GM12878 (cell line): Measurements from ENCODE around the gene CRTC2. TPM values are rescaled to one million over a fixed set of nuclear protein-coding genes. Genes with fewer than 3 reads are reported as not detected.

Source experiments
- ATAC-seq: fragments of 200-7000 bp; cut with Tn5 transposase; 3 replicates; pipeline ENCODE4 v1.9.1; 2020; ENCODE audit warnings: mild to moderate bottlenecking, moderate library complexity
- BruUV-seq: library from RNA; stranded (reverse); fragments of 400-500 nt; replicated peaks from 2 replicates; lab custom pipeline; 2021; lab: Mats Ljungman, UMichigan
- CTCF ChIA-PET: fragments of 300-600 bp; sonication (Branson Sonifier 250); formaldehyde crosslinking; extraction: SDS; loops from one replicate; lab custom pipeline; 2021; ENCODE audit warnings: inconsistent platforms; lab: Yijun Ruan, JAX
- POLR2A ChIA-PET: fragments of 350-600 bp; formaldehyde crosslinking; extraction: SDS; loops from one replicate; lab custom pipeline; 2021; ENCODE audit warnings: inconsistent platforms; lab: Charles Lee
- RAD21 ChIA-PET: fragments of 300-600 bp; sonication (Branson Sonifier 250); formaldehyde crosslinking; loops from one replicate; lab custom pipeline; 2023; ENCODE audit warnings: antibody characterized with exemption; ENCODE audit not compliant: unreplicated experiment; lab: Charles Lee
- SMC1A ChIA-PET: fragments of 300-600 bp; sonication (Branson Sonifier 250); formaldehyde crosslinking; loops from one replicate; lab custom pipeline; 2023; ENCODE audit not compliant: unreplicated experiment, uncharacterized antibody; lab: Charles Lee
- DNase-seq: peaks from one replicate; pipeline ENCODE4 v3.0.0-alpha.2; 2011; ENCODE audit warnings: low read depth, low spot score
- FAIRE-seq: peaks from 3 replicates; lab custom pipeline; 2011; peaks lifted over from hg19 to GRCh38; lab: Jason Lieb, UNC
- H2AFZ ChIP-seq: 2 replicates; pipeline ENCODE4 v1.6.0; 2011; ENCODE audit warnings: low read depth, low read length, control low read depth; ENCODE audit not compliant: control insufficient read depth
- H3K27ac ChIP-seq: 2 replicates; pipeline ENCODE4 v1.5.1; 2011; ENCODE audit warnings: control low read depth; ENCODE audit not compliant: control insufficient read depth, insufficient read depth
- H3K27me3 ChIP-seq, 2 experiments: replicated peaks in 1 of 2; 2 replicates each; pipeline versions ENCODE4 v1.6.0 to v1.6.1; 2011; ENCODE audit warnings: low read length in 1 of 2; ENCODE audit not compliant: control insufficient read depth in 2 of 2, insufficient read depth in 2 of 2
- H3K36me3 ChIP-seq, 2 experiments: 2 replicates each; pipeline ENCODE4 v1.5.1; 2011; ENCODE audit warnings: low read length in 1 of 2; ENCODE audit not compliant: control insufficient read depth in 2 of 2, insufficient read depth in 2 of 2
- H3K4me1 ChIP-seq: 2 replicates; pipeline ENCODE4 v1.6.1; 2011; ENCODE audit warnings: mild to moderate bottlenecking, low read length, moderate library complexity, mixed read lengths; ENCODE audit not compliant: control insufficient read depth, insufficient read depth
- H3K4me2 ChIP-seq: 2 replicates; pipeline ENCODE4 v1.6.0; 2011; ENCODE audit warnings: control low read depth; ENCODE audit not compliant: control insufficient read depth, insufficient read depth
- H3K4me3 ChIP-seq: fragments of 200-600 bp; sonication (generic); 2 replicates; pipeline ENCODE4 v1.5.1; 2016
- H3K79me2 ChIP-seq: 2 replicates; pipeline ENCODE4 v1.6.0; 2011; ENCODE audit warnings: low read length; ENCODE audit not compliant: control insufficient read depth, insufficient read depth
- H3K9ac ChIP-seq: 2 replicates; pipeline ENCODE4 v1.8.0; 2011; ENCODE audit warnings: low read length, control low read depth, mixed read lengths; ENCODE audit not compliant: control insufficient read depth, insufficient read depth
- H3K9me3 ChIP-seq: replicated peaks from 3 replicates; pipeline ENCODE4 v1.5.1; 2011; ENCODE audit warnings: mild to moderate bottlenecking, low read length; ENCODE audit not compliant: control insufficient read depth, insufficient read depth
- H4K20me1 ChIP-seq: 2 replicates; pipeline ENCODE4 v1.6.0; 2011; ENCODE audit not compliant: control insufficient read depth, insufficient read depth
- BHLHE40 ChIP-seq, 2 experiments: fragments of 450-650 bp in 1 of 2; IDR thresholded peaks; 2 replicates each; pipeline ENCODE4 v1.6.1; 2011 to 2017; ENCODE audit warnings: low read depth in 2 of 2, borderline replicate concordance in 1 of 2, improper control_type of control experiment in 1 of 2, low read length in 1 of 2, mild to moderate bottlenecking in 1 of 2
- CHD2 ChIP-seq: IDR thresholded peaks from 2 replicates; pipeline ENCODE4 v1.6.1; 2011; ENCODE audit warnings: low read depth, low read length, improper control_type of control experiment, borderline replicate concordance
- CHD4 ChIP-seq: fragments of 200-600 bp; sonication (generic); IDR thresholded peaks from 2 replicates; pipeline ENCODE4 v1.6.1; 2016; ENCODE audit warnings: mild to moderate bottlenecking
- E4F1 ChIP-seq: fragments of 450-650 bp; IDR thresholded peaks from 2 replicates; pipeline ENCODE4 v1.6.1; 2018; ENCODE audit warnings: borderline replicate concordance, mild to moderate bottlenecking; ENCODE audit not compliant: partially characterized antibody
- ESRRA ChIP-seq: IDR thresholded peaks from 2 replicates; pipeline ENCODE4 v1.6.1; 2012; ENCODE audit warnings: mild to moderate bottlenecking, low read length, improper control_type of control experiment
- FOXM1 ChIP-seq: IDR thresholded peaks from 2 replicates; pipeline ENCODE4 v1.6.1; 2012; ENCODE audit warnings: low read depth, mild to moderate bottlenecking, inconsistent platforms, low read length, moderate library complexity
- PML ChIP-seq: IDR thresholded peaks from 2 replicates; pipeline ENCODE4 v1.6.1; 2012; ENCODE audit warnings: low read length, inconsistent platforms
- POLR2AphosphoS5 ChIP-seq: IDR thresholded peaks from 2 replicates; pipeline ENCODE4 v1.6.1; 2011; ENCODE audit warnings: mild to moderate bottlenecking, low read length, inconsistent platforms
- POU2F2 ChIP-seq: IDR thresholded peaks from 3 replicates; pipeline ENCODE4 v1.6.1; 2011; ENCODE audit warnings: low read depth, mild to moderate bottlenecking, low read length, borderline replicate concordance
- RELA ChIP-seq: fragments of 450-650 bp; IDR thresholded peaks from 2 replicates; pipeline ENCODE4 v1.8.0; 2014; ENCODE audit warnings: borderline replicate concordance; ENCODE audit not compliant: partially characterized antibody
- ZBTB33 ChIP-seq: fragments of 450-650 bp; IDR thresholded peaks from 2 replicates; pipeline ENCODE4 v1.6.1; 2017; ENCODE audit warnings: mild to moderate bottlenecking
- ZBTB40 ChIP-seq: fragments of 450-650 bp; IDR thresholded peaks from 2 replicates; pipeline ENCODE4 v1.6.1; 2016; ENCODE audit warnings: mild to moderate bottlenecking, moderate library complexity, borderline replicate concordance
- ZNF622 ChIP-seq: fragments of 450-650 bp; IDR thresholded peaks from 2 replicates; pipeline ENCODE4 v1.6.1; 2017; ENCODE audit warnings: mild to moderate bottlenecking, inconsistent platforms
- WGBS: methylation state at CpG from one replicate; pipeline ENCODE4 v1.1.6; 2016; ENCODE audit warnings: low lambda C conversion rate; ENCODE audit not compliant: insufficient replicate concordance, insufficient coverage; ENCODE audit errors: missing lambda C conversion rate; 5-methylcytosine and 5-hydroxymethylcytosine counted together
- in situ Hi-C: fragments of 300-500 bp; cut with MboI; formaldehyde crosslinking; loops from 9 replicates; pipeline ENCODE4 v1.14.3; 2018; ENCODE audit warnings: mixed read lengths
- intact Hi-C: fragments of 100-400 bp; cut with micrococcal nuclease; formaldehyde crosslinking; loops from one replicate; pipeline ENCODE4 v1.14.2; 2022; ENCODE audit not compliant: unreplicated experiment
- polyA plus RNA-seq, 11 experiments: library from polyadenylated mRNA; depleted of rRNA in 4 of 11; unstranded in 6 of 11; stranded (reverse) in 5 of 11; fragments of >200 nt; fragmentation: Nextera tagmentation in 4 of 11; fragmentation: Illumina TruSeq in 1 of 11; extraction: Ambion mirVana in 4 of 11; extraction: Trizol in 1 of 11; gene quantifications; 1 replicate in 1 of 11; 2 replicates in 10 of 11; pipeline versions ENCODE4 v1.2.1 to v1.2.3, GENCODE V29; 2011 to 2016; ENCODE audit warnings: inconsistent platforms in 2 of 11, missing spikeins in 2 of 11, low read depth in 1 of 11
- total RNA-seq, 4 experiments: library from RNA; depleted of rRNA in 3 of 4; stranded (reverse); fragments of >200 nt in 3 of 4; fragmentation: Illumina TruSeq in 1 of 4; extraction: Trizol in 1 of 4; gene quantifications; 2 replicates each; pipeline versions ENCODE4 v1.2.1 to v1.2.3, GENCODE V29; 2013 to 2021

CRTC2 gene
- total and polyA plus RNA-seq, 10 of the 15 experiments (the other 5 are each of a cell fraction or from before 2014, with no cell fraction given) = 5.1 to 57.9 (median 32.7) TPM

- ChIA-PET CTCF (interaction anchor here (0.7 to 4.8 kb wide), 18 partner anchors 10 to 435 kb away, joined by 3 to 54 read pairs (median 7); partner anchors contain the start of genes CREB3L4, CRTC2, GATAD2B and JTB), POLR2A (interaction anchor here (0.6 to 5.3 kb wide), 17 partner anchors 9 to 312 kb away, joined by 3 to 83 read pairs (median 4); partner anchors contain the start of genes CHTOP, CREB3L4, GATAD2B and JTB), RAD21 (interaction anchor here (0.7 to 4.9 kb wide), 26 partner anchors 11 to 1010 kb away, joined by 3 to 55 read pairs (median 4); partner anchors contain the start of genes CREB3L4, CRTC2, GATAD2B and JTB), SMC1A (interaction anchor here (0.7 to 4.5 kb wide), 19 partner anchors 10 to 161 kb away, joined by 3 to 59 read pairs (median 5); partner anchors contain the start of genes CREB3L4, GATAD2B, JTB and RAB13)
- Histone ChIP-seq H4K20me1 (no peaks in the 10 kb centered on the region), H3K4me2 (peak overlapping the region; percentile 100), H3K4me3 (peak overlapping the region; percentile 100), H2AFZ (peak overlapping the region; percentile 62), H3K27me3 (no peaks in the 10 kb centered on the region), H3K79me2 (peaks cover 28% of the 10 kb centered on the region), H3K9me3 (no peaks in the 10 kb centered on the region), H3K36me3 (peaks cover 21 to 26% of the 10 kb centered on the region in 2 experiments; a peak in 3 of 4 replicates), H3K9ac (peak overlapping the region; percentile 99), H3K4me1 (peaks cover 21% of the 10 kb centered on the region), H3K27ac (peak overlapping the region; percentile 95)
- intact Hi-C loops (loop anchor here (1.0 to 2.0 kb wide), 3 partner anchors 21 to 149 kb away; partner anchors contain the start of genes CREB3L4 and GATAD2B), in situ Hi-C loops (no loop called here)
- no TSS peak for BruUV-seq
- ATAC-seq = peak; percentile 83
- WGBS = 2% methylated on average over 76 of the region's 95 CpGs
- peak; percentile 78 for FAIRE-seq
- DNase-seq = peak; percentile 86
- TF ChIP-seq CHD4 (no peak), ESRRA (no peak), PML (0 out of 2 replicates have a peak, but pooled peaks have one; percentile 59), ZBTB33 (no peak), ZBTB40 (peak; percentile 28; the same call in 1 of the 2 replicates), ZNF622 (no peak), BHLHE40 (IDR thresholded peaks at IDR 0.05; ENCODE audit: borderline replicate concordance in 1 of 2, low read depth in 2 of 2, low read length in 1 of 2) (peak; percentile 92 to 97), E4F1 (no peak), FOXM1 (no peak), CHD2 (peak; percentile 57; the same call in 1 of the 2 replicates), POU2F2 (peak; percentile 84), POLR2AphosphoS5 (peak; percentile 63), RELA (no peak)
Measured at GRCh38 chr1:153945795-153946621, 12.4 kb downstream of the CRTC2 start.
